HG02623 (cell line): Measurements from ENCODE around the gene SHROOM3.

Source experiments
- ATAC-seq: cut with Tn5 transposase; IDR thresholded peaks from one replicate; pipeline ENCODE4 v1.9.1; 2021; ENCODE audit warnings: moderate library complexity; ENCODE audit not compliant: unreplicated experiment

Gene SHROOM3

DNA sequence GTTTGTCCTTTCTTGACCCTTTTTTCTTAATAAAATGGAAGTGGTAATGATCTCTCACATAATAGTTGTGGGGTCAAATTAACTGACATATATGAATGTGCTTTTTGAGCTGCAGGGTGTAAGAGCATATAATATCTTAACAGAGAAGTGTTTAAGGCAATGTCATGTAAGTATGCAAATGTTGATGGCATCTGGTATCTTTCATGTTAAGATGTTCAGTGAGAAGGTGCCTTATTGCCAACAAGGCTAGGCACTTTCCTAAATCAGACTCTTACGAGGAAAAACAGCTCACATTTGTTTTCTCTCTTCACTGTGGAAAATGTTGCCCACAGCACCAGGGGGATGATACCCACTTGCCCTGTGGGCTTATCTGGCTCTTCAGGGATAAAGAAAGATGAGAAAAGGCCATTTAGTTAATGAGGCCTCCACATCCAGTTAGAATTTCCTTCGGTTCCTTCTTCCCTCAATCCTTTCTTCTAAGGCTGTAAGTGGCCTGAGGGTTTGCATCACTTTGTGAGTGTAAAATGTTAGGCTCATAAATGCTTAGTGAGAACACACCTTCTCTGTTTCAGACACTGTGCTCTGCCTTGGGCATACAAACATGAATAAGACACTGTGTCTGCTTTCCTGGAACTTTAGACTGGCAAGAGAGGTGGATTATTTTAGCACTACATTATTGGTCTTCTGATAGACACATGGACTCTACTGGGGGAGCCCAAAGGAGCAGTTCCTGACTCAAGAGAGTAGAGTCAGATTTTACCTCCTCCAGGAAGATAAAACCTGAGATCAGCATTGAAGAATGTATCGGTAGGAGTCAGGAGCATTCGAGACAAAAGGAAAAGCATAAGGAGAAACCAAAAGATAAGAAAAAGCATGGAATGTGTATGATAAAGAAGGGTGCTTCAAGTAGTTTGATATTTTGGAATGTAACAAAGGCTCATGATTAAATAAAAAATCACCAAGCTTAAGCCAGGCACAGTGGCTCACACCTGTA, 327.4 kb downstream of the SHROOM3 start:
- no peak for ATAC-seq

DNA sequence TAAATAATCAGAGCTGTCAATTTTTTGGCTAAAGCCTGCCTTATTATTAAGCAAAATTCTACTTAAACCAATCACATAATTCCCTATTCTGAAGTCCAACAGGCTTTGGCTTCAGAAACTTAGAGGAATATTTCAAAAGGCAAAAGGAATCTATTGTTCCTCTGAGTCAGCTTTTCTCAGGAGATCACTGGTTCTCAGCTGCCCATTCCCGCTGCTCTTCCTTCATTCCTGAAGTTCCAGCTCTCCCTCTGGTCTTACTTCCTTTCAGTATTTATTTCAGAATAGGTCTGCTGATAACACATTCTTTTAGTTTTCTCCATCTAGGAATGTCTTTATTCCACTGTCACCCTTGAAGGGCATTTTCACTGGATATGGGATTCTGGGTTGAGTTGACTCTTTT, 329.2 kb downstream of the SHROOM3 start:
- no peak for ATAC-seq

DNA sequence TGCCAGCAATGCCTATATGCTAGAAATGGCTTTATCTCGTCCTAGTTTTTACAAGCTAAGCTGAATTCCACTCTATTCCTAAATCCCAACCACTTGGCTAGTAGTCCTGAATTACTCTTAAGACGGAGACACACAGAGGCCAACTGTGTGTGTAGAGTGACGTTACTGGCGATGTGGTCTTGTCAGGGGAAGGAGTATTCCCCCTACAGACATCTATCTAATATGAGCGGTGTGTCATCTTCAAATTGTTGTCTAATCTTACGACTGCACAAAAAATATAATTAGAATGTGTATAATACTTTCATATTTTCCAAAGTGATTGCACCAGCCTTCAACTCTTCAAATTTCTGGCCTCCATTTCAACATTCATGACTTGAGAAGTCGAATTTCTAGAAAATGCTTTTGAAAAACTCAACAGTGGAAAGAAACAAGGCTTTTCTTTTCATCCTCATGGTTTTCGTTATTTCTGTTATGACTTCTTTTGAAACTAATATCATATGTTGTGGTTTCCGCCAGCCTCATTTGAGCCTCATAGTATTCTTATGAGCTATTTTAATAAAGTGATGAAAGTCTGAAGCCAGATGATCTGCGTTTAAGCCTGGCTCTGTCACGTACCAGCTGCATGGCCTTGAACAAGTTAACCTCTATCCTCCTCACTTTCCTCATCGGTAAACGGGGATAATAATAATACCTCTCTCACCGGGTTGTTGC, 330.6 kb downstream of the SHROOM3 start:
- no peak for ATAC-seq

DNA sequence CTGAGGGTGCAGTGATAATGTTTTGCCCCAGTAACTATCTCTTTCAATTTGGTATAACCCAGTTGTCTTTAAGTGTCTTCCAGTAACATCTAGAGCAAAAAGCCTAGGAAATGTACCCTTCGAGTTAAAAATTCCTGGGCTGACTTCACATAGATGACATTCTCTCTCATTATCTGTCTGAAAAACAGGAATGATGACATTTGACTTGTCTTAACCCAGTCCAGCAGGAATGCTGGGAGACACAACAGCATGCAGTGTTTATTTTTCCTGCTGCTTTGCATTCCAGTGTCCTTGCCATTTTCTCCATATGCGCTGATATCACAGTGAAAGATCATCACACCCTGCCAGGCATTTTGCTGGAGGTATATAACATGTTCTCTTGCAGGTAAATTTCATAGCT, 333.0 kb downstream of the SHROOM3 start:
- ATAC-seq, result no peak

DNA sequence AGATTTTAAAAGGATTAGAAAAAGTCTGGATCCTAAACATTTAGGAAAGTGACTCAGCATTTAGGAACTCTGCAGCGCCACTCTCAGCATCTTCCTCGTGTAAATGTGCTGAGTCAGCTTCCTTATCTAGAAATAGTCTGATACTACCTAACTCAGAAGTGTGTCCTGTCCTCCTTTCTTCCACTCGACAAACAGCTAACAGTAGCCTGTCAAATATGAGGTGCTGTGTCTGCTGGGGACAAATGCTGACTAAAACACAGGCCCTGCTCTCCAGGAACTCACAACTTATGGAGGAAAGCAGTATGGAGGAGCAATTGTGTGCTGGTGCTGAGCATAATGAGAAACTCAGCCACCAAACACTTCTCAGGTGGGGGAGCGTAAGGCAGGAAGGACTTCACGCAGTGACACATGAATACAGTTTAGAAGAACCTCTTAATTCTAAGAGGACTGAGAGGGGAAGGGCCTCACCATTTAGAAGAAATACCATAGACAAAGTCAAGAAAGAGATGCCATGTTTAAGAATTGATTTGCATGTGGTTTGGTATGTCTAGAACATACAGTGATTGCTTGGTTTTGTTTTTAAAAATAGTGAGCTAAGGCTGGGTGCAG, 337.6 kb downstream of the SHROOM3 start:
- no peak for ATAC-seq

DNA sequence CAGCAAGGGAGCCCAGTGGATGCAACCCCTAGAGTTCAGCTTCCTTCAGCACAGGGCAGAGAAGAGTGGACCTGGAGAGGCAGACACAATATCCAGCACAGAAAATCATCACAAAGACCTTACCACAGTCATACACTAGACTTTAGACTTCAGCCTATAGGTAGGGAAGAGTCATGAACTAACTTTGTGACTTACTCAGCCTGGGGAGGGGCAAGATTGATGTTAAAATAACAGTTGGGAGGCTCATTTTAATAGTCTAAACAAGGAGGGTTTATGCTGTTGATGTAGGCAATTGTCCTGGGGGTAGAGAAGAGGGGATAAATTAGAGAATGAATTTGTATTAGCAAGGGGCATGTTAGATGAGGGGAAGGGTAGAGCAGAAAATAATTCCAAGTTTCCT, 338.7 kb downstream of the SHROOM3 start:
- ATAC-seq, result no peak

DNA sequence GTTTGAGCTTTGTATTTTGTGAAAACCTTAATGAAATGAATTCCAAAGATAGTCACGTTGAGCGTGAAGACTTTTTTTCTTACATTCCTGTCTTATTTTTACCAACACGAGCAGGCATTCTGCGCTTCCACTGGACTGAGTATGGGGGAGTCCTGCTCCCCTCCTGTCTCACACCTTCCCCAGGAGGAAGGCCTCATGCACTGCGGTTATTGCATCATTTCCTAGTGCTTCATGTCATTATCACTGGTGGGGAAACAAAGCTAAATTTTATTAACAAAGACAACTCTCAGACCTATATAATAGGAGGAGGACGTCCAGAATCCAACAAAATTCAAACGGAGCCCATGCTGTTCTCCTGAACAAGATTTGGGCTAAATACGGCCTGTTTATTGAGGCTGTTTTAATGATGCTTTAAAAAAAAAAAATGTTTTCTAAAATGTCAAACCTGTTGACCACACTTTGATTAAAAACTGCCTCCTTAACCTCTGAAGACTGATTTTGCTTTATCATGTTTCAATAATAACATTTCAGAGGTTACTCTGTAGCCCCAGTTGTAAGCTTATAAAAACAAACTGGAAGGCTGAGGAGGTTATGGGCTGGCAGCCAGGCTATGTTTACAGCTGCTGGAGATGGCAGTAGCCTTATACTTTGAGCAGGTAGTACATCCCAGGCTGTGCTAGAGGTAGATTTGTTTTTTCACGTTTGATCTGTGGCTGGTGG, 344.9 kb downstream of the SHROOM3 start:
- no peak for ATAC-seq

DNA sequence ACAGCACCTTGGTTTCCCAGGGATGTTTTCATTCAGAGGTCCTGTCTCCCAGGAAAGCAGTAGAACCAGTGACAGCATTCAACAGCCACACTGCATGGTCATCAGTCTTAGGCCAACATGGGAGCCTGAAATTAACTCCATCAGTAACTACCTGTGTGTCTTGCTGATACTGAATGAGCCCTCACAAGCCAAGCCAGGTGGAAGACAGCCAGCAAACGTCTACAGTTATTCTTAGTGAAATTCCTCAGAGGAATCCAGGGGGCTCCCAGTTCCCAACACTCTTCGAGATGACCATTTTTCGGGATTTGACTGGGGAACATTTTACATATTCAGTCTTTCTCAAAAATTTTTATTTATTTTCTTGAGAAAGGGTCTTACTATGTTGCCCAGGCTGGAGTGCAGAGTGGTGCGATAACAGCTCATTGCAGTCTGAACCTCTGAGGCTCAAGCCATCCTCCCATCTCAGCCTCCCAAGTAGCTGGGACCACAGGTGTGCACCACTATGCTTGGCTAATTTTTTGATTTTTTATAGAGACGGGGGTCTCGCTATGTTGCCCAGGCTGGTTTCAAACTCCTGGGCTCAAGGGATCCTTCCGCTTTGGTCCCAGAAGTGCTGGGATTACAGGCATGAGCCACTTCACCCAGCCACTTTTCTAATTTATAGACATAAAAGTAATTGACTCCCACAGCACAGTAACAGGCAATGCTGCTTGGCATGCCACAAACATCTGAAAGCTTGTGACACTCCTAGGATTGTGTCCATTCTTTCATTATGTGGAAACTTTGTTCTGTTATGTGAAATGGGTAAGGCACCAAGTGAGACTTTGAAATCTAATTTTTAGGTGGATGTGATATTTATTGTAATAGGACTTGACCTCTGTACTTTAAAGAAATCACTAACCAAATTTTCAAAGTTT, 346.0 kb downstream of the SHROOM3 start:
- ATAC-seq, result no peak

DNA sequence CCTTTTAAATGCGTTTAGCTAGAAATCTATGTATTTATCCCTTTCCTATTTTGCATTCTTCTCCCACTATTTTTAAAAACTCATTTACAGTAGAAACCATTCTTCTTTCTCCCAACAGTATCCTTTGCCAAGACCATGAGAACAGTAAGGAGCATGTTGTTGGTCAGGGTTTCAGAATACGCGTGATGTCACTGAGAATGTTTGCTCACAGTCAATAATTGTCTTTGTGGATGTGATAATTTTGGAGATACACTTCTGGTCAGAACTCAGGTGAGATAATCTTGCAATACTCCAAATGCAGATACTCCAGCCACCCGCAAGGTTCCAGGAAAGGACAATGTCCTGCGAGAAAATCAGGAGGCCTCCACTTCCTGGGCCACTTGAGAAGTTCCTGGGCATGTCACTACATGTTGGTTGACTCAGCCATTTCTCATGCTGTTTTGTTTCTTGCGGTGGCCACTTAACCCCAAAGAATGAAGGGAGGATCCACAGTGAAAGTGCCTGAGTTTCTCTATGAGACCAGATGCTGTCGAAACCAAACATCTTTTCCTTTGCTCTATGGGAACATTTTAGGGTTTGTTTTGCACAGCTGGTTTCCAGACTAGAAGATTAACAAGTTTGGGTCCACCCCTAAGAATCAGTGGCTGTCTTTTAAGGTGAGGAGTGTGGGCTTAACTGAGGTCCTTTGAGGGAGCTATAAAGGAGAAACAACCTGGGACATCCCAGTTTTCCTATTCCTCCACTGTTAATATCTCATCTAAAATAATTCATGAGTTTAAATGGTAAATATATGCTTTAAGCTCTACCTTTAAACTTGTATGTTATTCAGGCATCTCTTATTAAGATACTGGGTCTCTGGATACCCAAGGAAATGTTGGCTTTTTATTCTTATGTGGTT, 346.9 kb downstream of the SHROOM3 start:
- no peak for ATAC-seq

DNA sequence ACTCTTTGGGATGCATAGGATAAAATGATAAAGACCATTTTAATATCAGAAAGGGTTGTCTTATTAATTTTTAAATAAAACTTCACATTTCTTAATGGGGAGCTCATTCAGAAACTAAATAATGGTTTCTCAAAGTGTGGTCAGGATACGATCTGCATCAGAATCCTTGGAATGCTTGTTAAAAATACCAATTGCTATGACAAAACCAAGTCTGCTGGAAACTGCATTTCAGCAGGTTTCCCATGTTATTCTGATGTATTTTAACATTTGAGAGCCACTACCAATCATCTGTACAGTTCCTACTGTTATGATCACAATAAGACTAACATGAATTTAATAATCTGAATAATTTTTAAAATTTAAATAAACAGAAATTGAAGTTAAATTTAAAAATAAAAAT, 347.8 kb downstream of the SHROOM3 start:
- no peak for ATAC-seq

DNA sequence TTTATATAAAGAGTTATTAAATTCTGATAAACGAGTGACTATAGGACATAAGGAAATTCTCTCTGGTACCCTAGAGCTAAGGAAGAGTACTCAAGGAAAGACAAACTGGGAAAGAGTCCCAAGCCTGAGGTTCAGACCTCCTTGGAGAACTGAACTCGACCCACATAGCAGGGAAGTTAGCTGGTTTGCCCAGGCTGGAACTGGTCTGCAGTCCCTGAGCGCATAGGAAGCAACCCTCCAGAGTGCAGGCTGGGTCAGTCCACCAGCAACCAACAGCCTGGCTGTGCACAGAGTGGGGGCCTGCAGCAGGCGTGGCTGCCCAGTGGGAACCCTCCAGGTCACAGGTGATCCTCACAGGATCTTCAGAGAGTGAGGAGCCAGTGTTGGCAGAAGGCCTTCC, 348.8 kb downstream of the SHROOM3 start:
- ATAC-seq, result no peak

DNA sequence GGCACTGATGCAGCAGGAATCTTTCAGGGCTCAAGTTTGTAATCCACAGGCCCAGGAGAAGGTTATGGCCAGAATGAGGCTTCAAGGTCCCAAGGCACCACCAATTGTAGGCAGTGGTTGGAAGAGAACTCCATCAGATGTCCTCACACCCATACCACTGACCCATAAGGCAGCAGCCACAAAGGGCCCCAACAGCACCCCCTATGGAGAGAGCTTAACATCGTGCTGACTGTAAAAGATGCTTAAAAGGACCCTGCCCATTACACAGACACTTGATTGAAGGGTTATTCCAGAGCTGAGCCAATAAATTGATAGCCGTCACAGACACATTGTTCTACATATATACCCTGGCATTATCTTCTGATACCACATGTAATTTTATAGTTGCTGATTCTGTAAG, 349.2 kb downstream of the SHROOM3 start:
- ATAC-seq, result no peak

DNA sequence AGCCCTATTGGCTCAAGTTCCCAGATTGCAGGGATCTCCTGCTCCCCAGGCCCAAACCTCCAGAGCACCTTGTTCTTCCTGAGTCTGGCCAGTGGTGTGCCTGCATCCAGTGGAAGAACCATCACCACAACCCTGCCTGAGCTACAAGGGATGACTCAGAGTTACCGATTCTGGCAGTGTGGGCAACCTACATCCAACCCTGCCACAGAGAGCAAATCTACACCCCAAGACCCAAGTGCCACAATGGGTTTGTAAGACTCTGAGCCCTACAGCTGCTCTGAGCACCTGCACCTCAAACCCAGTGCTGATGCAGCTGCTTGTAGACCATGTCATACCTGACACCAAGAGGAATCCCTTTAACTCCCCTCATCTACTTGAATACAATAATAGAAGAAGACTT, 352.9 kb downstream of the SHROOM3 start:
- ATAC-seq, result no peak

DNA sequence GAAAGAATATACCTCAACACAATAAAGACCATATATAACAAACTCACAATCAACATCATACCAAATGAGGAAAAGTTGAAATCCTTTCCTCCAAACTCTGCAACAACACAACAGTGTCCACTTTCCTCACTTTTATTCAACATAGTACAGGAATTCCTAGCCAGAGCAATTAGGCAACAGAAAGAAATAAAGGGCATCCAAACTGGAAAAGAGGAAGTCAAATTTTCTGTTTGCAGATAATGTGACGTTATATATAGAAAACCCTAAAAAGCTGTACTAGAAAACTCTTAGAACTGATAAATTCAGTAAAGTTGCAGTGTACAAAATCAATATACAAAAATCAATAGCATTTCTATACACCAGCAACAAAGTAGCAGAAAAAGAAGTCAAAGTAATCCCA, 355.3 kb downstream of the SHROOM3 start:
- no peak for ATAC-seq

DNA sequence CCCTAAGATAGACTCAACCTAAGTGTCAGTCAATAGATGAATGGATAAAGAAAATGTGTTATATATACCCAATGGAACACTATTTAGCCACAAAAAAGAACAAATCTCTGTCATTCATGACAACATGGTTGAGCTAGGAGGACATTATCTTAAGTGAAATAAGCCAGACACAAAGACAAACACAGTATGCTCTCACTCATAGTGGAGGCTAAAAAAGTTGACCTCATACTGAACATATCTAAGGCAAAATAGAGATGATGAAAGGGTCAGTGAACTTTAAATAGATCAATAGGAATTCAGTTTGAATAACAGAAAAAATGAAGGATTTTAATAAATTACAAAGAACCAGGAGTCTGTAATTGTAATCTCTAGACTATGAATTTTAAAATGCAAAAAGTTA, 356.4 kb downstream of the SHROOM3 start:
- ATAC-seq, result no peak

DNA sequence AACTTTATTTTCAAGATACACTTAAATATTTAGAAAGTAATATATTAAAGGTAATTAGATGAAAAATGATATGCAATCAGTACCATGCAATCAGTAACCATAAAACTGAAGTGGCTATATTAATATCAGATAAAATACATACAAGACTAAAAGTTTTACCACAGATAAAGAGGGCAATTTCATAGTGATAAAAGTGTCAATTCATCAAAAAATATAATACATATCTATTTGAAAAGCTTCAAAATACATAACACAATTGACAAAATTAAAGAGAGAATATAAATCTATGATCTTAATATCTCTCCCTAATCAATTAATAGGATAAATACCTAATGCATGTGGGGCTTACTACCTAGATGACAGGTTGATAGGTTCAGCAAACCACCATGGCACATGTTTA, 357.4 kb downstream of the SHROOM3 start:
- no peak for ATAC-seq

DNA sequence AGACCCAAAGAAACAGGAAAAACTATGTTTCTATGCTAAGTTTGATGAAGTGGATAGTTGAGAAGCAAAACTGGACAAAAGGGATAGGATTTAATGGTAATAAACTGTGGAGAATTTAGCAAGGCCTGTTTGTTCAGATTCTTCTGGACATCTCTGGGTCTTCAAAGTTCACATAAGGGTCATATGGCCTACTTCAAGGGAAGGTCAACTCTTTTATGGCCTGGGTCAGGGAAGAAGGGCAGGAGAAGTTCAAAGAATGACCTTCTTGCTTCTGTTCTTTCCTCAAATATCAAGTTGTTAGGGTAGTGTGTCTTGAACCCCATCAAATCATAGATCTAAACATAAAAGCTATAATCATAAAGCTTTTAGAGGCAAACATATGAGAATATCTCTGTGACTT, 360.2 kb downstream of the SHROOM3 start:
- ATAC-seq, result no peak

DNA sequence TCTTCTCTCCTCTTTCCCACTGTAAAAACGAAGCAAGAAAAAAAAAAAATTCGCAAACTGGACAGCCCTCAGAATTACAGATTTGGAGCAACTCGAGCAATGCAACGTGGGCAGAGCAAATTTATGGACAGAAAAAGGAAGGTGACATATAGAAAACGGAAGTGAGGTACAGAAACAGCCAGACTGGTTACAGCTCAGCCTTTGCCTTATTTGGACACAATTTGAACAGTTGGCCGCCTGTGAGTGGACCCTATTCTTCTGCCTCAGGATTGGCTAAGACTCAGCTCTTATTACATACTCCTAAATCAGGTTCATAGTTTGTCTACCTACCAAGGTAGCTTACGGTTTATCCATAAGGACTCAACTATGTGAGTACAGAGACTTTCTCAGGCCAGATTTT, 364.1 kb downstream of the SHROOM3 start:
- ATAC-seq, result no peak

DNA sequence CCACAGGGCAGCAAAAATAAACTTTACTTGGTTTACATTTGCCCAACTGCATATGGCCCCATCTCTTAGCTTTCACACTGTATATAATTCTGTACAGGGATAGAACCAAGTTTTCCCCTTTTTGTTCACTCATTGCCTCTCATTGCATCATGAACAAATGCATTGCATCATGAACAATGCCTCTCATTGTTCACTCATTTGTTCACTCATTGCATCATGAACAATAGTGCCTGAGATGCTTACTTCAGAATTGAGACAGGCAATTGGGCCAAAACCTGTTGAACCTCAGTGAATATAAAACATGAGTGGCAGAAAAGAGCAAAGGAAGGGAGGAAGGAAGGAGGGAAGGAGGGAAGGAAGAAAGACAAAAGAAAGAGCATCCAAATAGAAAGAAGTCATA, 364.7 kb downstream of the SHROOM3 start:
- no peak for ATAC-seq
